Osteoblast (primary cell): Measurements from ENCODE around the gene CREB3L4. TPM values are rescaled to one million over a fixed set of nuclear protein-coding genes. Genes with fewer than 3 reads are reported as not detected.

Experiments used
- DNase-seq: peaks from one replicate; pipeline ENCODE4 v3.0.0; 2011; ENCODE audit warnings: low spot score, mixed read lengths; ENCODE audit not compliant: insufficient read length; ENCODE audit errors: missing footprints
- H2AFZ ChIP-seq: 2 replicates; pipeline ENCODE4 v1.6.0; 2011; ENCODE audit warnings: mild to moderate bottlenecking, low read length
- H3K27ac ChIP-seq: 2 replicates; pipeline ENCODE4 v1.5.1; 2011; ENCODE audit warnings: mild to moderate bottlenecking, low read depth, low read length, moderate library complexity
- H3K27me3 ChIP-seq: 2 replicates; pipeline ENCODE4 v1.6.0; 2012; ENCODE audit warnings: mild to moderate bottlenecking, control low read depth, inconsistent platforms, low read length, moderate library complexity; ENCODE audit not compliant: insufficient read depth
- H3K36me3 ChIP-seq: 2 replicates; pipeline ENCODE4 v1.5.1; 2011; ENCODE audit warnings: mild to moderate bottlenecking, low read length, control low read depth, moderate library complexity; ENCODE audit not compliant: insufficient read depth
- H3K4me1 ChIP-seq: 2 replicates; pipeline ENCODE4 v1.5.1; 2011; ENCODE audit warnings: mild to moderate bottlenecking, low read length, control low read depth, moderate library complexity; ENCODE audit not compliant: insufficient read depth
- H3K4me2 ChIP-seq: 2 replicates; pipeline ENCODE4 v1.6.0; 2011; ENCODE audit warnings: mild to moderate bottlenecking, low read length; ENCODE audit not compliant: insufficient read depth
- H3K4me3 ChIP-seq: fragments of 200-600 bp; sonication (generic); 3 replicates; pipeline ENCODE4 v1.5.1; 2012; ENCODE audit warnings: mild to moderate bottlenecking, low read length, inconsistent platforms; ENCODE audit not compliant: insufficient read depth
- H3K79me2 ChIP-seq: 2 replicates; pipeline ENCODE4 v1.6.0; 2012; ENCODE audit warnings: mild to moderate bottlenecking, low read length, control low read depth, inconsistent platforms; ENCODE audit not compliant: insufficient read depth
- H3K9me3 ChIP-seq: 2 replicates; pipeline ENCODE4 v1.5.1; 2011; ENCODE audit warnings: low read depth, low read length, control low read depth
- H4K20me1 ChIP-seq: 2 replicates; pipeline ENCODE4 v1.6.0; 2012; ENCODE audit warnings: mild to moderate bottlenecking, low read length, control low read depth; ENCODE audit not compliant: insufficient read depth
- CTCF ChIP-seq: IDR thresholded peaks from 2 replicates; pipeline ENCODE4 v1.5.1; 2011; ENCODE audit warnings: mild to moderate bottlenecking, low read depth, low read length, moderate library complexity; ENCODE audit errors: extremely low read depth
- small RNA-seq: library from RNA; depleted of rRNA; stranded (forward); fragments of <200 nt; gene quantifications from one replicate; pipeline ENCODE3, GENCODE V24; 2012
- total RNA-seq: library from RNA; depleted of rRNA; stranded (reverse); fragments of >200 nt; gene quantifications from 2 replicates; pipeline ENCODE4 v1.2.3, GENCODE V29; 2012

Gene CREB3L4
- total RNA-seq, 1 donor, result 7.2 TPM

GRCh38 chr1:154019940-154020339 is 52.2 kb downstream of the CREB3L4 start:
- Histone ChIP-seq H3K27me3 (no peaks in the 10 kb centered on the region), H3K4me2 (no peak overlapping the region), H3K4me3 (no peak overlapping the region), H3K9me3 (no peaks in the 10 kb centered on the region), H4K20me1 (no peaks in the 10 kb centered on the region), H3K27ac (no peak overlapping the region), H3K4me1 (no peaks in the 10 kb centered on the region), H3K79me2 (no peaks in the 10 kb centered on the region), H3K36me3 (no peaks in the 10 kb centered on the region), H2AFZ (no peak overlapping the region)
- DNase-seq, result no peak
- TF ChIP-seq CTCF, result no peak

Small RNA genes within 50 kb of the gene (small RNA-seq; reads per million reads assigned to genes)
- gene MIR6737, result not detected

Other genes with a start within 250 kb of the CREB3L4 start
- 42.4 and 42.7 TPM in 2 replicates for gene INTS3, start 239.9 kb upstream of the CREB3L4 start, total RNA-seq
- 9.4 and 13.8 TPM in 2 replicates for gene SLC27A3, start 192.5 kb upstream of the CREB3L4 start, total RNA-seq
- gene GATAD2B, start 44.9 kb upstream of the CREB3L4 start, total RNA-seq, result 9.7 and 11.6 TPM in 2 replicates
- gene DENND4B, start 21.2 kb upstream of the CREB3L4 start, total RNA-seq, result 26.8 and 27.5 TPM in 2 replicates
- gene CRTC2, start 9.3 kb upstream of the CREB3L4 start, total RNA-seq, result 4.7 and 6.8 TPM in 2 replicates
- 96.3 and 99.0 TPM in 2 replicates for gene SLC39A1, start 4.4 kb upstream of the CREB3L4 start, total RNA-seq
- gene JTB, start 9.8 kb downstream of the CREB3L4 start, total RNA-seq, result 146 and 162 TPM in 2 replicates
- gene RAB13, start 18.4 kb downstream of the CREB3L4 start, total RNA-seq, result 72.0 and 78.4 TPM in 2 replicates
- 1,441 and 1,685 TPM in 2 replicates for gene RPS27, start 22.9 kb downstream of the CREB3L4 start, total RNA-seq
- gene NUP210L, start 187.2 kb downstream of the CREB3L4 start, total RNA-seq, result under 0.01 TPM in 2 replicates
- 299 and 306 TPM in 2 replicates for gene TPM3, start 224.2 kb downstream of the CREB3L4 start, total RNA-seq
- not detected in 2 replicates for gene CFAP141, start 238.4 kb downstream of the CREB3L4 start, total RNA-seq